ENCODE results near the gene GATAD2B. TPM values are rescaled to one million over a fixed set of nuclear protein-coding genes. Genes with fewer than 3 reads are reported as not detected.
"Not testable (repeated sequence)": the region's sequence is repeated elsewhere in the genome, so short reads cannot be mapped to it uniquely, and the experiment has no call there.

Gene GATAD2B
- total RNA-seq, 1 experiment from 2014 or later: 8.9 TPM

DNA sequence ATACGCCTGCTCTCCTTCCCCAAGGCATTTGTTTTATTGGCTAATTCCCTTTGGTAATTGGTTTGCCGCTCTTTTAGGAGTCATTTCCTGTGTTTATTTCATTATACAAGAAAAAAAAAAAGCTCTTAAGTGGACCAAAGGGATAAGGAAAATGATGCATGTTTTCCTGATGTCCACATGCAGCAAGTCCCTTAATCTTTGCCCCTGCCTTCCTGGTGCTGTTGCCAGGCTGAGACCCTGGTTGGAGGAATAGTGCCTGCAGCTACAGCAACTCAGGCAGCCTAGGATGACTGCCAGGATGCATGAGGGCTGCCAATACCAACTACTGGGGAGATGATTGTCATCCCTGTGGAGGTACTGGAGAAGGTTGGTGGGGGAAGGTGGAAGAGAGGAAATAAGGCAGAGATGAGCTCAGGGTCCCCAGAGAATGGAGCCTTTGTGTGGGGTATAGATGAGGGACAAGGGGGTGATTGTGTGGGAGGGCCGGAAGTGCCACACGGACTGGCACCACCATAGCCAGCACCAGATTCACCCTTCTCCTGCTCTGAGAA lies 6.1 kb upstream of the GATAD2B start:
- Histone ChIP-seq H3K27me3 (ENCODE audit: control insufficient read depth, insufficient read depth, low read length) (no peaks in the 10 kb centered on the region), H3K36me3 (replicated peaks; ENCODE audit: control insufficient read depth, insufficient read depth, low read length) (peaks cover 14% of the 10 kb centered on the region), H3K4me3 (ENCODE audit: insufficient read depth, low read depth, low read length) (no peak overlapping the region)
- peak; percentile 22 for DNase-seq

DNA sequence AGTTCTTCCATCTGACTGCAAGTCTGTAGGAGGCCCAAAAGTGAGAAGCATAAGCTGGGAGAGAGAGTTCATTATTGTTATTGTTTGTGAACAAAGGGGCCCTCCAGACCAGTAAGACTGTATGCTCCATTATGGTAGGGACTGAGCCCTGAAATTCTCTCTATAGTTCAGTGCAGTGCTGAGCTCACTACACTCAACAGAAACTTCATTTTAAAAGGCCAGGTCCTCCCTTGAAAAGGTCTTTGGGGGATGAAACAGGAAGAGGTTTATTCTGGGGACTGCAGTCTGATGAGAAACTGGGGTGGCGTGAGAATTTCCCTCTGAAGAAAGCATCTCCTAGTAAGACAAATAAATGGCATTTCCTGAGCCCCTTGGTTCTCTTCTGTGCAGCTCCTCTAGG lies 5.5 kb upstream of the GATAD2B start:
- no peak overlapping the region for H3K4me3 ChIP-seq (ENCODE audit: insufficient read depth, low read depth, low read length)
- no peak for DNase-seq
- H3K36me3 ChIP-seq (replicated peaks; ENCODE audit: control insufficient read depth, insufficient read depth, low read length): peaks cover 13% of the 10 kb centered on the region
- no peaks in the 10 kb centered on the region for H3K27me3 ChIP-seq (ENCODE audit: control insufficient read depth, insufficient read depth, low read length)

- peaks cover 6% of the 10 kb centered on the region for H3K36me3 ChIP-seq (replicated peaks; ENCODE audit: control insufficient read depth, insufficient read depth, low read length)
- no peak for DNase-seq
- no peaks in the 10 kb centered on the region for H3K27me3 ChIP-seq (ENCODE audit: control insufficient read depth, insufficient read depth, low read length)
- no peak overlapping the region for H3K4me3 ChIP-seq (ENCODE audit: insufficient read depth, low read depth, low read length)
These were observed 3.6 kb upstream of the GATAD2B start for GRCh38 chr1:153926405-153926804.

DNA sequence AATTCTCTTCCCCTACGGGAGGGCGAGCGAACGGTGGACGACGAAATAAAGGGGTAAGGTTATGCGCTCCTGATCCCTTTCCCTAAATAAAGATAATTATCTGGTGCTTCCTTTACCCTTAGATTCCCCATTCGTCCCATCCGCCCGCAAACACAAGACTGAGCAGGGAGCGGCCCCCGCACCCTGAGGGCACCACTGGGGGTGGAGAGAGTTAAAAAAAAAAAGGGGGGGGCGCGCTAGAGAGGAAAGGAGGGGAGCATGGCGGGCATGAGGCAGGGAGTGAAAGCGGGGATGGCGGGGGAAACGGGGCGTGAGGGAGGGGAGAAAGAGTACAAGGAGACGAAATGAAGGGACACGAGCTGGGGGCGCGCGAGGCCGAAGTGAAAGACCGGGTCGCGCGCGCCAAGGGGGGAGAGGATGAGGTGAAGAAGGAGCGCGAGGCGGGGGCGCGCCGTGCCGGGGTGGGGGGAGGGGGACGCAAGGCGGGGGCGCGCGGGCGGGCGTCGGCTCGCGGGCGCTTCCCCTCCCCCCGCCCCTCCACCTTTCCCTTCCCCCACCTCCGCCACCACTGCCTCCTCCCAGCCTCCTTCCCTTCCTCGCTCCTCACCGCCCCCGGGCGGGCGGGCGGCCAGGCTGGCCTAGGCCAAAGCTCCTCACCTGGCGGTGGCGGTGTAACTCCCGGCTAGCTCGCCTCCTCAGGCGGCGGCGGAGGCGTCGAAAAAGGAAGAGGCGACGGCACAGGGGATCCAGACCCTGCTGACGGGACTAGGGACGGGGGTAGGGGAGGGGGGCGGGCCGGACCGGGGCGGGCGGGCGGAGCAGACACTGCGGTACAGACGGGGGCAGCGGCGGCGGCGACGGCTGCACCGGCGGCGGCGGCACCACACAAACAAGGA lies 448 bp downstream of the GATAD2B start:
- peak; percentile 94 for DNase-seq
- no peaks in the 10 kb centered on the region for H3K36me3 ChIP-seq (replicated peaks; ENCODE audit: control insufficient read depth, insufficient read depth, low read length)
- H3K4me3 ChIP-seq (ENCODE audit: insufficient read depth, low read depth, low read length): peak overlapping the region; percentile 84
- no peaks in the 10 kb centered on the region for H3K27me3 ChIP-seq (ENCODE audit: control insufficient read depth, insufficient read depth, low read length)

DNA sequence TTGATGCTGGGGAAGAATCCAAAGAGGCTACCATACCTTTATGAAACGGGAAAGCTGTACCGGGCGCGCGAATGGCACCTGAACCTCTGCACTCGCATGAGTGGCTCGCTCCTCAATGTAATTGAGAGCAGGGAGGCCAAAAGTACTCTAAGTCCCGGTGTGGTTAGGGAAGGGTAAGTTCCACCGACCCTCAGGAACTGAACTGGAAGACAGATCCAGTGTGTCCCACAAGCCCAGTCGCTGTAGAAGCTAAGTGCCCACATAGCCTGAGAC lies 1.0 kb downstream of the GATAD2B start:
- no peak for DNase-seq

GRCh38 chr1:153921080-153921802 lies 1.5 kb downstream of the GATAD2B start:
- no peak for DNase-seq
- Histone ChIP-seq H3K4me3 (ENCODE audit: insufficient read depth, low read depth, low read length) (peak overlapping the region; percentile 84), H3K27me3 (ENCODE audit: control insufficient read depth, insufficient read depth, low read length) (no peaks in the 10 kb centered on the region), H3K36me3 (replicated peaks; ENCODE audit: control insufficient read depth, insufficient read depth, low read length) (no peaks in the 10 kb centered on the region)

More for the DNA sequence above, 1.0 kb downstream of the GATAD2B start:
- no peaks in the 10 kb centered on the region for H3K27me3 ChIP-seq (ENCODE audit: control insufficient read depth, insufficient read depth, low read length)
- no peaks in the 10 kb centered on the region for H3K36me3 ChIP-seq (replicated peaks; ENCODE audit: control insufficient read depth, insufficient read depth, low read length)
- peak overlapping the region; percentile 84 for H3K4me3 ChIP-seq (ENCODE audit: insufficient read depth, low read depth, low read length)

GRCh38 chr1:153919876-153920852 lies 2.6 kb downstream of the GATAD2B start:
- no peak for DNase-seq
- Histone ChIP-seq H3K36me3 (replicated peaks; ENCODE audit: control insufficient read depth, insufficient read depth, low read length) (no peaks in the 10 kb centered on the region), H3K4me3 (ENCODE audit: insufficient read depth, low read depth, low read length) (no peak overlapping the region), H3K27me3 (ENCODE audit: control insufficient read depth, insufficient read depth, low read length) (no peaks in the 10 kb centered on the region)

GRCh38 chr1:153916297-153916696 lies 6.5 kb downstream of the GATAD2B start:
- H3K36me3 ChIP-seq (replicated peaks; ENCODE audit: control insufficient read depth, insufficient read depth, low read length): no peaks in the 10 kb centered on the region
- no peaks in the 10 kb centered on the region for H3K27me3 ChIP-seq (ENCODE audit: control insufficient read depth, insufficient read depth, low read length)
- no peak overlapping the region for H3K4me3 ChIP-seq (ENCODE audit: insufficient read depth, low read depth, low read length)
- DNase-seq: no peak

- no peak for DNase-seq
- H3K27me3 ChIP-seq (ENCODE audit: control insufficient read depth, insufficient read depth, low read length): no peaks in the 10 kb centered on the region
- H3K36me3 ChIP-seq (replicated peaks; ENCODE audit: control insufficient read depth, insufficient read depth, low read length): no peaks in the 10 kb centered on the region
- H3K4me3 ChIP-seq (ENCODE audit: insufficient read depth, low read depth, low read length): no peak overlapping the region
These were observed 10.4 kb downstream of the GATAD2B start for GRCh38 chr1:153912349-153912748.

DNA sequence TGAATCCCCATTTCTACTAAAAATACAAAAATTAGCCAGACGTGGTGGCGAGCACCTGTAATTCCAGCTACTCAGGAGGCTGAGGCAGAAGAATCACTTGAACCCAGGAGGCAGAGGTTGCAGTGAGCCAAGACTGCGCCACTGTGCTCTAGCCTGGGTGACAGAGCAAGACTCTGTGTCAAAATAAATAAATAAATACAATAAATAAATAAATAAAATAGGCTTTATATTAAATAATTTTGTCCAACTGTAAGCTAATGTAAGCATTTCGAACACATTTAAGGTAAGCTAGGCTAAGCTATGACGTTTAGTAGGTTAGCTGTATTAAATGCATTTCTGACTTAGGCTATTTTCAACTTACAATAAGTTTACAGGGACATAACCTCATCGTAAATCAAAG lies 12.2 kb downstream of the GATAD2B start:
- H3K27me3 ChIP-seq (ENCODE audit: control insufficient read depth, insufficient read depth, low read length); H3K4me3 ChIP-seq (ENCODE audit: insufficient read depth, low read depth, low read length); H3K36me3 ChIP-seq (replicated peaks; ENCODE audit: control insufficient read depth, insufficient read depth, low read length); DNase-seq: not testable (repeated sequence)

DNA sequence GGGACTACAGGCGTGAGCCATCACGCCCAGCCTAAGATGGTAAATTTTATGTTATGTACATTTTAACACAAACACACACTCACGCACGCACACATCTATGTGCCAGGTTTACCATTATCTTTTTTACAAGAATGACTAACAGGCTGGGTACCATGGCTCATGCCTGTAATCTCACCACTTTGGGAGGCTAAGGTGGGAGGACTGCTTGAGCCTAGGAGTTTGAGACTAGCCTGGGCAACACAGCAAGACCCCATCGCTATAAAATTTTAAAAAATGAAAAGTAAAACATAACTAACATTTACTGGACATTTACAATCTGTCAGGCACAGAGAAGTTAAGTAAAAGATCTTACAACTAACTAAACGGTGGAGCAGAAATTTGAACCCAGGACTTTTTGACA lies 14.7 kb downstream of the GATAD2B start:
- H3K4me3 ChIP-seq (ENCODE audit: insufficient read depth, low read depth, low read length): no peak overlapping the region
- no peak for DNase-seq
- no peaks in the 10 kb centered on the region for H3K36me3 ChIP-seq (replicated peaks; ENCODE audit: control insufficient read depth, insufficient read depth, low read length)
- H3K27me3 ChIP-seq (ENCODE audit: control insufficient read depth, insufficient read depth, low read length): no peaks in the 10 kb centered on the region

- Histone ChIP-seq H3K27me3 (ENCODE audit: control insufficient read depth, insufficient read depth, low read length) (no peaks in the 10 kb centered on the region), H3K4me3 (ENCODE audit: insufficient read depth, low read depth, low read length) (no peak overlapping the region), H3K36me3 (replicated peaks; ENCODE audit: control insufficient read depth, insufficient read depth, low read length) (no peaks in the 10 kb centered on the region)
- DNase-seq: no peak
These were observed 15.6 kb downstream of the GATAD2B start for GRCh38 chr1:153907134-153907533.

GRCh38 chr1:153906396-153906795 lies 16.4 kb downstream of the GATAD2B start:
- no peaks in the 10 kb centered on the region for H3K27me3 ChIP-seq (ENCODE audit: control insufficient read depth, insufficient read depth, low read length)
- no peak for DNase-seq
- no peak overlapping the region for H3K4me3 ChIP-seq (ENCODE audit: insufficient read depth, low read depth, low read length)
- H3K36me3 ChIP-seq (replicated peaks; ENCODE audit: control insufficient read depth, insufficient read depth, low read length): no peaks in the 10 kb centered on the region

GRCh38 chr1:153905908-153906307 lies 16.9 kb downstream of the GATAD2B start:
- not testable (repeated sequence) for H3K4me3 ChIP-seq (ENCODE audit: insufficient read depth, low read depth, low read length); DNase-seq; H3K27me3 ChIP-seq (ENCODE audit: control insufficient read depth, insufficient read depth, low read length); H3K36me3 ChIP-seq (replicated peaks; ENCODE audit: control insufficient read depth, insufficient read depth, low read length)
